HG02938 (cell line): ENCODE measurements around the gene RUNX2.

ENCODE experiments used
- ATAC-seq: cut with Tn5 transposase; IDR thresholded peaks from one replicate; pipeline ENCODE4 v1.9.1; 2021; ENCODE audit warnings: mild to moderate bottlenecking, moderate library complexity; ENCODE audit not compliant: unreplicated experiment

Gene RUNX2

DNA sequence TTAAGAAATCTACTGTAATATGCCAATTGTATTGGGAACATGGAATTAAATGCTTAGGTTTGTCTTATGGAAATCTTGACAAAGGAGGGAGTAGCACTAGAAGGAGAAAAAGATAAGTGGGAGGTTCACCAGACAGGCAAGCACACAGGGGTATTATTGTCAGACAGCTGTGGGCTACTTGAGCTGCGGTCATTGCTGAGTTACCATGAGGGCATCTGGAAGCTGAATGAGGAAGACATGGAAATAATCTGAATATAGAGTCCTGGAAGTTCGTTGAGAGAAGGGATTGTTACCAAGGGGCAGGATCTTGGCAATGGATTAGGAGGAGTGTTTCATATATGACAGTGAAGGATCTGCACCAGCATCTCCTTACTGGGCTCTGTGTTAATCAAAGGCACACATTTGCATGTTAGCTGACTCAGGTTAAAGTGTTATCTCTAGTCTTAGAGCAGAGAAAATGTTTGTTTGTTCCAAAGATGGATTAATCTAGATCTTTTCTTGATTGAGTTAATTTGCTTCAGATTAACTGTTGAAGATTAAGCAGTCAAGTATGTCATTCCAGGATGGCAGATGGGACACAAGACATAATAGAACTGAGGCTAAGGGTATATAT is 102.6 kb downstream of the RUNX2 start:
- ATAC-seq: no peak

DNA sequence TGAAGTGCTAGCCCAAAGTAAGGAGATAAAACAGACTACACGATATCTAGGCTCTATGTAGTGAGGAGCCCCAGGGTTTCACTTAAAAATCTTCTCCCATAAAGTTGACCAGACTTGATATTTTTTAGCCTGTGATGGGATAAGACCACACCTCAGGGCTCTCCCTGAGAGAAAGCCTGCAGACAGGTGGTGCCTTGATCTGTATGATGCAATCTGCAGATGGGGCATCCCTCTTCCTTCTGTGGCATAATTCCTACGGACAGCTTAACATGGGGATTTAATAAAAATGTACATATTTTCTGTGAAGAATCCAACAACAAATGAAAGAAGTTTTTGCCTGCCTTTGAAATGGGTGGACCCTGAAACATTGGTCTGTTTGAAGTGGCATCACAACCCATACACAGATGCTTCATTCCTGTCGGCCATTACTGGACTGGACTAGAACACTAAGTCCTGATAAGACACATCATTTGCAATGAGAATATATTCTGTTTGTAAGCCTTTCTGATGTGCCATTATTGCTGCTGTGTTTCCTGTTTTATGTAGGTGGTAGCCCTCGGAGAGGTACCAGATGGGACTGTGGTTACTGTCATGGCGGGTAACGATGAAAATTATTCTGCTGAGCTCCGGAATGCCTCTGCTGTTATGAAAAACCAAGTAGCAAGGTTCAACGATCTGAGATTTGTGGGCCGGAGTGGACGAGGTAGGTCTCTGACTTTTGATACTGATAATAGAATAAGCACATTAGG is 103.4 kb downstream of the RUNX2 start:
- no peak for ATAC-seq

GRCh38 chr6:45432977-45433376 is 104.8 kb downstream of the RUNX2 start:
- ATAC-seq: no peak

DNA sequence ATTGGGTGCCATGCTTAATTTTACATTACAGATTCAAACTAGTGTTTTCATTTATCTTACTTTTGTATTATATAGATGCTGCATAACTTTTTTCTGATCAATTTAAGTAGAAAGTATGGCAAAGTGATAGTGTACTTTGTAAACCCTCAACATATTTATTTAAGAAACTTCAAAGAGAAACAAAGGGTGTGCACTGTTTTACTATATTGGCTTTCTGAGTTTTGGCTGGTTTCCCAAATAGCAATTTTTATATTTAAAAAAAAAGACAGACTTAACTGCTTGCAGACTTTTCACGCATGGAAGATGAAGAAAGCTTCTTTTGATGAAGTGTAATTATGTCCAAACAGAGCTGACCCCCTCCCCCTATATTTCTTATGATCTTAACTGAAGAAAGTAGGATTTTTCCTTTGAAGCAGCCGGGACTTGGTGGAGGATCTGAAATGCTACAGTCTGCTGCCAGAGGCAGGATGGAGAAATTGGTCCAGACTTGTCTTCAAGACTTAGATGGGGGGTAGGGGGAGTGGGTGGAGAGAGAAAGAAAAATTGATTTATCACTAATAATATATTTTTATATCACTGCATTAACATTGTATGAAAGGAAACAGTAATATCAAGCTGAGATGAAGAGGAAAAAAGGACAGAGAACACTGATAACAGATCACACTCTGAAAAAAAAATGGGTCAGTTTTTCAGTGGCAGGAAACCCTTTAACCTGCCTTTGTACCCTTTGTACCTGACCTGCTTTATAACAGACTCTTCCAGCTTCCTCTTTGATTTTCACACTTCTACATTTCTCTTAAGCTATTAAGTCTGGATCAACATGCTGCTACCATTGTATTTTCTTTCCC is 105.6 kb downstream of the RUNX2 start:
- ATAC-seq: no peak

DNA sequence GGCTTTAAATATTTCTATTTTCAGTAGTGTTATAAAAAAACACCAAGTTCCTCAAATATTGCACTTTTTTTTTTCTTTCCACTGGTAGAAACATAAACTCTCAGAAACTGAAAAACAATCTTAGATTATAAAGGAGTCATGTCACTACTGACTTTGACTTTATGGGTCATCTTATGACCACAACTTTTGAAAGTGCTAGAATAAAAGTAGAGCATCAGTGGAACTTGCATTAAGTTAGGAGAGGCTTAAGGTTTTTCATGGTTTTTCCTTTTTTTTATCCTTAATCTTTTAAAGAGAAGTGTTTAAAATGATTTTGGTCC is 106.2 kb downstream of the RUNX2 start:
- no peak for ATAC-seq

DNA sequence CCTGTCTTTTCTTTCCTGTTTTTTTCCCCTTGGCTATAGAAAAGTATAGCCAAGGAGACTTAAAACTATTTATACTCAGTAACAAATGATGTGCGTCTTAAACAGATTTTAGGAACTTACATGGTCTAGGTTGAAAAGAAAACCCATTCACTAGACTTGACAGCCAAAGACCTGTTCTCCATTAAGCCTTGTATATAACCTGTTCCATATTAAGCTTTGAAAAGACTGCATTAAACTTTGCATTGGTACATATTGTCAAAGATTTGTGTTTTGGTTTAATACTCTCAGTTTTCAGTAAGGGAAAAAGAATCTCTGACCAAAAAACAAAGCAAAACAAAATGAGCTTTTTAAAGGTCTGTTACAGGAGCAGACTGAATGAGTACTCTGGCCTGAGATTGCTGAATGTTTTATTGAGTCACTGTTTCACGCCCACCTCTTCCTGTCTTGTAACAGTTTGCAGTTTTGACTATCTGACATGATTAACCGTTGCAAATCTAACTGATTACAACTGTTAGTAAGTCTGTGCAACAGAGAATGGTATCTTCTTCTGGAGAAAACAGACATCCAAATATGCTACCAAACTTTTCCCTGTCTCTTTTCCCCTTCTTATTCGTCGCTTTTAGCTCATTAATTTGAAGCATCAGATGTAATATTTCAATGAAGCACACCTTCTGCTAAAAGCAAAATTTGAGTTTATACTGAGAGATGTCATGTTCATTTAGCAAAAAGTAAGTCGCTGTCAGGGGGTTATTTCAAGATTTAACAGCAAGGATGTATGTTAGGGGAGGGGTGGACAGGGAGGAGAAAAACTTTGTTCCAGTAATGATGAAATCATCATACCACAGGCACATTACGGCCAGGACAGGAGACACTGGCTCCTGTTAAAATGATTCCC is 108.7 kb downstream of the RUNX2 start:
- ATAC-seq: no peak

DNA sequence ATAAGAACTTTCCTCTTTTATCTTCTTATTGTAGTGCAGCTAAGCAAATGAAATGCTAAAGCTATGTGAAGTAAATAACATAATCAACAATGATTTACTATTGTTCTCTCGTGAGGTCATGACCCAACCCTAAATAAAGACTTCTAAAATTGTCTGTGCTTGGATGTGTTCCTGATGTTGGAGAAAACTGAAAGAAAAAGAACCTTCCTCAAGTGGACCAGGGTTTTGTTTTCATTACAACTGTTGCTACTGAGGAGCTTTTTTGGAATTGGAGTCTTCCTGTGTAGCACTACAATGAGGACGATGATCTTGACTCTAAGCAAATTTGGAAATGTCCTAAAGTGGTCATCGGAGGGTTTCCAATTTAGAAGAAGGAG is 109.3 kb downstream of the RUNX2 start:
- ATAC-seq: no peak

- no peak for ATAC-seq
Measured at GRCh38 chr6:45438151-45438550, 110.0 kb downstream of the RUNX2 start.

DNA sequence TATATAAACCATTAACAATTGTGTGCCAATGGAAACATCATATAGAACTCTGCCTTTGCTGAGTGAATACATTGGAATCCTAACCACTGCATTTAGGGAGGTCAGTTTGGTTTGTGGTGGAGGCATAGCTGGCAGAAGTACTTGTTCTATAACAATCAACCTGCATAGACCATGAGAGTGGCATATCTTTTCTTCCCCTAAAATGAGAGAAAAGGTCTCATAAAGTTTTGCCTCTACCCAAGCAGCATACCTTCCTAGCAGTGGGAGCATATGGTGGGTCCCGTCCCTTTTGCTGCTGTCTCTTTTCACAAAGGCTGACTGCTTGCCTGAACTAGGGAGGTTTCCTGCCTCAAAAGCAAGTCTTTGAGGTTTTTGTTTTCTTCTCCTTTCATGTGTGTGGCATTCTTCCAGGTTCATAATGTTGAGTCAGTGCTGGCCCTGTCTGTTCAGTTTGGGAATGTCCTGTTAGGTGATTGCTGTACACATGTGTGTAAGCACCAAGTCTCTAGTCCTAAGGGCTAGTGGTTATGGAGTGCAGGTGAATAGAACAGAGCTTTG is 110.8 kb downstream of the RUNX2 start:
- ATAC-seq: no peak

DNA sequence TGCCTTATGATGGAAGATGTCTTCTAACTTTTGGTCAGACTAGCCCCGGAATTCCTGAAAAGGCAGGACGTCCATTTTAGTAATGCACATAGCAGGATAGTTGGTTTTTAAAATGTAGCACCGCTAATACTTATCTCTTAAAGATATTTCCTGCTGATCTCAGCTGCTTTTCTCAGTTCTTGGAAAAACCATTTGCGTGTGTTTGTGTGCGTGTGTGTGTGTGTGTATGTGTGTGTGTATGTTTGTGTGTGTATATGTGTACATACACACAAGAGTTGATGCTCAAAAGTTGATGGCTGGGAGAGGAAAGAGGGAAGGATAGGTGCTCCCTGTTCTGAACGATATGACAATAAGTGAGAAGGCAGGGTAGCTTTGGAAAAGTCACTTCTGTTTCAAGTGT is 111.3 kb downstream of the RUNX2 start:
- no peak for ATAC-seq

DNA sequence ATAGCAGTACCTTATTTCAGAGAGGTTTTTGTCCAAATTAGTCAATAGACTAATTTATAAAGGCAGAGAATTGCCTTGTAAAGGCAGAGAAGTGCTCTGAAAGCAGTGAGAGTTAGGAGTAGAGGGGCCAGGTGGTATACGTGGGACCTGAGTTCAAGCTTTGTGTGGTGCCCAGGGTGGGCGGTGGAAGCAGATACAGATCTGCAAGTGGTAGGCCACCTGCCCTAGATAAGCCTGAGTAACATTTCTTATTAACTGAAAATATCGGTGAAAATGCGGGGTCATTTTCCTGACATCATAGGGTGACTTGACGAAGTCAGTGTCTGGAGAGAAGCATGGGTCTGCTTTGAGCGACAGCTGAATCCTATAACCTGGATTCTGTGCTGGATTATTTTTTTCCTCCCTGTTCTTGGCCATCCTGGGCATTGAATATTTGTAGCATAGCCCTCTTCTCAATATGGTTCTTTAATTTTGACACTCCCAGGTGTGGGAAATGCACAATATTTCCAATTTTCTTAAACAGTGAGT is 111.8 kb downstream of the RUNX2 start:
- no peak for ATAC-seq

DNA sequence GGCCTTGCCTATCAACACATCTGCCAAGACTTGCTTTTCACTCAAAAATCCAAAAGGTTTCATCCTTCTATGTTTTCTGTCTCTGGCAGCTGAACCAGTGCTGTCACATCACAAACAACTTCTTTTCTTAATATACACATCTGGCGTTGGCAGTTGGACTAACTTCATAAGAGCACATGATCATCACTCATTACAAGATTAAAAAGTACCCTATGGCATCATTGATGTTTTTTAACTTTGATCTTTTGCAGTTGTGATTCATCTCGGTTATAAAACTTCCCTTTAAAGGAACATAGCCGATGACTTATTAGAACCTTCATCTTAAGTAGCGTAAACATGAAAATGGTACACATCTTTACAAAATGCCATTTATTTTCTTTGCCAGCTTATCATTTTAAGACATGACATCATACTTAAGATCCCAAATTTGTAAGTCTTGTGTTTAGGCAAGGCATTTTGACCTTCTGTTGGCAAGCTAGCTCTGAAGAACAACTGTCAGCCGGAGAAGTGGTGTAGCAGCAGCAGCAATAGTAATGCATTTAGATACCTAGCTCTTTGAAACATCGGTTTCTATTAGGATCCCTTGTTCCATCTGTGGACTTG is 113.8 kb downstream of the RUNX2 start:
- no peak for ATAC-seq

- ATAC-seq: no peak
Measured at GRCh38 chr6:45442716-45443115, 114.6 kb downstream of the RUNX2 start.

- ATAC-seq: no peak
Measured at GRCh38 chr6:45445364-45445748, 117.2 kb downstream of the RUNX2 start.

DNA sequence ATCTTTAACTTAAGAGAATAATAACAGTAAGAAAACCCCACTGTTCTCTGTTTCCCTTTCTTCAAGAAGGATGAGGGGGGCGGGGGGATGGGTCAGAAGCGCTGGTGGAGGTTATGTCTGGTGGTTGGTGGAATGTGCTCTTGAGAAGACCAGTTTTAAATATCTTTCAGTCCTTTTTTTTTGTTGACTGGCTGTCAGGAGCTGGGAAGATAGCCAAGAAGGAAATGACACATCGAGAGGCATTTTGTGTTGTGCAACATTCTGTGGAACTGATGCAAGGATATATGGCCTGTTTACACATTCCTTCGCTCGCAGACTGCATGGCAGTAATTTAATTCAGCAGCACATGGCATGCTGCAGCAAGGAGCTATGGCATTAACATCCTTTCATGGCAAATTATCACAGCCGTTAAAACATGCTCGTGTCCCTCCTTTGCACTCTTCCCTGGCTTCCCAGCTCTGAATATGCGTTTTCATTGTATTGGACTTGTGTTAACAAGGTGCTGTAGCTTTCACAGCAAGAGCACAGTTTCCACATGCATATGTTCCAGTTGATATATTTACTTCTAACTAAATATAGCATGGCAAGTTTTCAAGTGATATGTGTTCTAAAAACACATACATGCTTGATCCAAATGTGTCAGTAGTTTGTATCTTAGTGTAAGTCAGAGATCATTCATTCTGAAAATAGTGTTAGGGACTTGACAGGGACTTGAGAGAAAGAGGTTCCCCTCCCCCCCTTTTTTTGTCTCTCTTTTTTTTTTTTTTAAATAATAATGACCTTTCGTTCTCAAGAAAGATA is 117.8 kb downstream of the RUNX2 start:
- no peak for ATAC-seq

- no peak for ATAC-seq
Measured at GRCh38 chr6:45447005-45447404, 118.9 kb downstream of the RUNX2 start.

DNA sequence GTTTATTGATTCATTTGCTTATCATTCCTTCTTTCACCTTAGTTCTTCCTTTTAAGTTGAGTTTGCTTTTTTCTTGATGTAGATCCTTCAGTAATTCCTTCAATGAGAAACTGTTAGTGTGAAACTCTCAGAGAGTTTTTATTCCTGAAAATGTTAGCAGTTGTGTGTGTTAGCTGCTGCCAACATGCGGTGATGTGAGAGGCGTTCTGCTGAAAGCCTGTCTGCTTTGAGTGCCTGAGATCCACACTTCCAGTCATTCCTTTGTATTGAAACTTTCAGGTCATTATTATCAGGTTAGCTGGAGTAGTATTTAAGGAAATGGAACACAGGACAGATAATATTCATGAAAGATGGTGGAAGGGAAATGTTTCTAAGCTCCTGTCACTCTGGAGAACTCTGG is 119.6 kb downstream of the RUNX2 start:
- no peak for ATAC-seq

DNA sequence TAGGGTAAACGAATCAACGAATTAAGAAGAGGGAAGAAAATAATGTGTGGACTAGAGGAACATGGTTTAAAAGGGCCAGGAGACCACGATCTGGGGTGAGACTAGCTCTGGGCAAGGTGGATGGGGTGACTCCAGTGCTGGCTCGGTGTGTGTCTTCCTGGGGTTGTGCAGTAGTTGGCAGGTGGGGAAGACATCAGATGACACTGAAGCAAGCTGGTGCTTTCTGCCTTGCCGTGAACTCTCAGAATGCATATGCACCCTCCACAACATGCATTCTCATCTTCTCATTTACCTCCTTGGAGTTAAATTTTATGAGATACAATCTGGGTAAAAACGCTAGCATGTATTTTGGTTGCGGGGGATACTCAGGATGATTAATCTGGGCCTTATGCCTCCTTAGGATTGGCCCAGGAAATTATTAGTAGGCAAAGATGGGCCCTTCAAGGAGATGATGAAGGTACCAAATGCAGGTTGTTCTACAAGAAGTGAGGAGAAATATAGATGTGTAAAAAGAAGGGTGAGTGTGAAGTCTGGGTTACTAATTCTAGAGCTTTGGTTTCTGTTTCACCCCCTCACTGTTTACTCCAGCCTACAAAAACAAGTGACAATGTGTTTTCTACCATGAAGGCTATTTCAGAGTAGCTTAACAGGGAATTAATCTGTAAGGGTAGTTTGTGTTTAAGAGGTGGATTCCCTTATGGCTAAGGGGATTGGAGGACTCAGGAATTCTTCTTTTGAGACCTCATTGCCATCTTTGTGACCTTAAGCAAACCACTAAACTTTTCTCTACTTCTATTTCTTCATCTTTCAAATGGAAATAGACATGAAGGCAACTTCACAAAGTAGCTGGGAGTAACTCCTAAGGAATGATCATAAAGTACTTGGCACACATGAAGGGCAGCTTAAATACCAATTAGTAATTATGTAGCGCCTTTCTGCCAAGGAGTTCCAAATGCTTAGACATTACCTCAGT is 120.6 kb downstream of the RUNX2 start:
- ATAC-seq: no peak
